Stimulated activated CD4-positive, alpha-beta T cell treated with anti-CD3 and anti-CD28 coated beads, Interleukin-2, amount 100 ng/mL, for 4 hours (primary cell): ENCODE measurements around the gene LRRC74A.

Experiments
- DNase-seq: peaks from one replicate; pipeline ENCODE4 v3.0.0-alpha.2; 2020; ENCODE audit warnings: low read depth

LRRC74A gene

DNA sequence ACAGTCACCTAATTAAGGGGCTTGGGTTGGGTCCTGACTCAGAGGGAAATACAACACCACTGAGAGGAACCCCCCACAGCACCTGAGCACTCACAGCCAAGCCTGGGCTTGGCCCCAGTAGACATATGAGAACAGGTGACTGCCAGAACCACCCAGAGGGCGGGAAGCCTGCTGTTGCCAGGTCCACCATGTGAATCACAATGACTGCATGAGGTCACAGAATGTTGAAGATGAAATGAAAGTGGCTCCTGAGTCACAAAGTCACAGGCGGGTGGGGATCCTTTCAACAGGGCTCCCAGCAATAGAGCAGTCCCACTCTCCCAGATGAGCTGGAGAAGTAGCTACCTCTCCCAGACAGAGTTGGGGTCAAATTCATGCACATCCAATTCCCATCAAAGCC, at the start of gene LRRC74A:
LRRC74A (plus strand) TSS at position 287 of the 400 bp plus-strand sequence. CDS start 290 bp downstream, outside the sequence.
- no peak for DNase-seq

DNA sequence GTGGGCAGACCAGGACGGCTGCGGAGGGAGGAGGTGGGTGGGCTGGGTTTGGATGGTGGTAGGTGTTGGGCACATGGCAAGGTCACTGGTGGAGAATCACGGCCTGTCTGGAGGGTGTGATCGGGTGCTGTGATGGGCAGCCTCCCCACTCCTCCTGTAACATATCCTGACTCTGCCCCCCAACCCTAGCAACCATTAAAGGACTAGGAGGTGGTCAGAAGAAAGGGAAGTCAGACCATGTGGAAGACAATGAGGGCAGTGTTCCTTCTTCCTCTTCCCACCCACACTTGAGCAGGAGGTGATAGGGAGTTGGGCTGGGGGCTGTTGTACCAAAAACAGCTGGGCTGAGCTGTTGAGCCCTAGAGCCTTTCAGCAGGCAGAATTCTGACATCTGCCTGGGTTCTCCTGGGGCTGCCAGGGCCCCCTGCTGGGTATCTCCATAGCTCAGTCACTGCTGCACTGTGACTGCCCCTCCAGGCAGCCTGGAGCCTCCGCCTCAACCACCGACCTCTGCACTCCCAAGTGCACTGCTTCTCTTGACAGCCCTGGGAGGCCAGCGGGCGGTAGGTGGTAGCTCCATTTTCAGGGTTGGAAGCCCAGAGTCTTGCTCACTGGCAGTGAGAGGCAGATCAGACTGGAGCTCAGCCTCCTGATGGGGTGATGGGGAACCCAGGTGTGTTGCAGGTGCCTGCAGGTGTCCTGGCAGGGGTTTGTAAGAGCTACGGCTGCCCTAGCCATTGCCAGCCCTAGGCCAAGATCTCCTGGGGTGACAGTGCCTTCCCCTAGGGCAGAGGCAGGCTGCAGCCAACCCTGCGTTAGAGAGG, 49.6 kb upstream of the LRRC74A start:
- no peak for DNase-seq

DNA sequence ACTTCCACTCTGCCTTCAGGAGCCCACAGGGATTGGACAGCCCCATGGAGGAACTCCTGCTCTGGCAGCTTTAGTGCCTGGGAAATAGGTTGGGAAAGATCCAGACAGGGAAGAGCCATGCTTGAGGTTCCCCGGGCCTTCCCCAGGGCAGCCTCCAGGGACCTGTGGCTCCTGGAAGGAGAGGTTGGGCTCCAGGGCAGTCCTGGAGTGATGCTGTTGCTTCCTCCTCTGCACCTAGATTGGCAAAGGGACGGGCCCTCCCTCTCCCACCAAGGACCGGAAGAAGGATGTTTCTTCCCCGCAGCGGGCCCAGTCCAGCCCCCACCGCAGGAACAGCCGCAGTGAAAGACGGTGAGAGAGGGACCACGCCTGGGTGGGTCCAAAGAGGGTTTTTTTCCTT, 48.5 kb upstream of the LRRC74A start:
- no peak for DNase-seq

- no peak for DNase-seq
Observed at GRCh38 chr14:76778546-76779215, 47.5 kb upstream of the LRRC74A start.

DNA sequence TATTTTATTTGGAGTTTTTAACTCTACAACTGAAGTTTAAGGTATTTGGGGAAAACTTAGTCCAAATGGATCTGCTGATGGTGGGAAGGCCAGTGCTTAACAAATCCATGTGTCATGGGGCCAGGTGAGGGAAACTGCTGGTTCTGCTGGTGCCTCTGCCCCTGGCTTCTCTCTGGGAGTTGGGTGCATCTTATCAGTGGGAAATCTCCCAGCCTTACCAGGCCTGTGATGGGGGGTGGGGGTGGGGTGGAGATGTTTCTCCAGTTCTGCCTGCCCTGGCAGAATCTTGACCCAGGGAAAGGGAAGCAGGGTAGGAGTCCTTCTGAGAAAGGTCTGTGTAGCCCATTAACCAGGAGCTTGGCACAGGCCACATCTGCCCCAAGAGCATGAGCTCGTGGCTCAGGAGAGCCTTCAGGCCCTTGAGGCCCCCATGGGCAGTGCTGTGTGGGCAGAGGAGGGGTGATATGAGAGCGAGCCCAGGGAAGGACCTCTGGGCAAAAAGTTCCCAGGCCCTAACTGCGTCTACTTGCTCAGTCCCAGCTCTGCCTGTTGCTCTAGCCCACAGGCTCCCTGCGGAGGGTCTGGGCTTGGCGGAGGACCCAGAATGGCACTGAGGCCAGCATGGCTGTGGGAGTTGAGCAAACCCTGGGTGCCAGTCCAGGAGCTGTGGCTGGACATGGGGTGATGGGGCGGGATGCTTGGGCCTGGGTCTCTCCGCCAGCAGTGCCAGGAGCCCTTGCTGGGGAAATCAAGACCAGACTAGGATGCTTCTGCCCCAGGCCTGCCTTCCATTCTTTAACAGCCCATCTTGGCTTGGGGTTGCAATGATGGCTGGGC, 46.8 kb upstream of the LRRC74A start:
- no peak for DNase-seq

DNA sequence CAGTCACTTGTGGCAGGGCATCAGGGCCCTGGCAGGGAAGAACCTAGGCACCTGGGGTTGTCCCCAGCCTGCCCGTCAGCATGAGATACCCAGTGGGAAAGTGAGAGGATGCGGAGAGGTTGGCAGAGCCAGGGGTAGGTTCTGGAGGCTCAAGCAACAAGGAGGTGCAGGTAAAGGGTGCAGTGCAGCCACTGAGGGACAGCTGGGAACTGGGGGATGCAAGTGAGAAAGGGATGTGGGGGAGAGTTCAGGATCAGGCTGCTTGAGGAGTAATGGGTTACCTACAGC, 46.2 kb upstream of the LRRC74A start:
- no peak for DNase-seq

DNA sequence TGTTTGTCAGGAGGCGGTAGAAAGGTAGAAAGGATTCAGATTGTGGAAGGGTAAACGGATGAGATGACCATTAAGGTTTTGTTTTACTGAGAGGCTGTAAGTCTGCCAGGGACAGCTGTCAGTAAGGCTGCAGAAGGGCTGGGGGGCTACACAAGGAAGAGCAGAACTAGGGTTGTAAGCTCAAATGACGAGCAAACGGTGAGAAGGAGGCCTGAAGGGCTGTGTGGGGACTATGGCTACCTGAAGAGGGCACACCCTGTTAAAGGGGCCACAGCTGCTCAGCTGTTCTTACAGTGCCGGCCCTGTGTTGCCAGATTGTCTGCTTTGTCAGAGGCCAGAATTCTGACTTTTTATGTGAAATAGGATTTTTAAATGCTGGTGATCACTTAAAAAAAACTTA, 45.8 kb upstream of the LRRC74A start:
- no peak for DNase-seq

GRCh38 chr14:76780875-76781647, 45.1 kb upstream of the LRRC74A start:
- DNase-seq: no peak

GRCh38 chr14:76781648-76782051, 44.6 kb upstream of the LRRC74A start:
- DNase-seq: no peak

DNA sequence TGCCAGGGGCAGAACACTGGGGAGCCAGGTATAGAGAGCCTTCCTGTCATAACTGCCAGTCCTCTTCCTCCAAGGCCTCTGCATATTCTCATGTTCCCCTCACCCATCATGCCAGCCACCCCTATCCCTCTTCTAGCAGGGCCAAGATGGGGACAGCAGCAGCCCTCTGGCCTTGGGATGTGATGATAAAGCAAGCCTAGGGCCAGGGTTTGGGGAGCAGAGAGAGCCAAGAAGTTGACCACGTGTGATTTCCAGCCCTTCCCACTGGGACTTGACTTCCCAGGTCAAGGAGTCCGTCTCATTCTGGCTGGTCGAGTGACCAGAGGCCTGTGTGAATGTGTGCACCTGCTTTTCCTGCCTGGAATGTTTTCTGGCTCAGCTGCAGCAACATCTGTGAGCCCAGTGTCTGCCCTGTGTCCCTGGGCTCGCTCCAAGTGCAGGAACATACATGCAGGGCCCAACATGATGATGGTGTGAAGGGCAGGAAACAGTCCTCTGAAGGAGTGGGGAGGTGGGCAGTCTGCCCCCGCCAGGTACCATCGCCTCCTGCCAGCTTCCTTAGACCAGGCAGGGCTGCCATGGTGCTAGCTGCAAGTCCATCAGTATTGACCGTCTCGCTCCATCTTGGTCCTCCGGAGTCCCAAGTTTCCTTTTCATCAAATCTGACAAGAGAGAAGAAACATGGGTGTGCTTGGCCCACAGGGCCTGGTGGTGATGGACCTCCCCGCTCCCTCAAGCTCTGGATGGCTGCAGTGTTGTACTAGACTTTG, 43.9 kb upstream of the LRRC74A start:
- no peak for DNase-seq

DNA sequence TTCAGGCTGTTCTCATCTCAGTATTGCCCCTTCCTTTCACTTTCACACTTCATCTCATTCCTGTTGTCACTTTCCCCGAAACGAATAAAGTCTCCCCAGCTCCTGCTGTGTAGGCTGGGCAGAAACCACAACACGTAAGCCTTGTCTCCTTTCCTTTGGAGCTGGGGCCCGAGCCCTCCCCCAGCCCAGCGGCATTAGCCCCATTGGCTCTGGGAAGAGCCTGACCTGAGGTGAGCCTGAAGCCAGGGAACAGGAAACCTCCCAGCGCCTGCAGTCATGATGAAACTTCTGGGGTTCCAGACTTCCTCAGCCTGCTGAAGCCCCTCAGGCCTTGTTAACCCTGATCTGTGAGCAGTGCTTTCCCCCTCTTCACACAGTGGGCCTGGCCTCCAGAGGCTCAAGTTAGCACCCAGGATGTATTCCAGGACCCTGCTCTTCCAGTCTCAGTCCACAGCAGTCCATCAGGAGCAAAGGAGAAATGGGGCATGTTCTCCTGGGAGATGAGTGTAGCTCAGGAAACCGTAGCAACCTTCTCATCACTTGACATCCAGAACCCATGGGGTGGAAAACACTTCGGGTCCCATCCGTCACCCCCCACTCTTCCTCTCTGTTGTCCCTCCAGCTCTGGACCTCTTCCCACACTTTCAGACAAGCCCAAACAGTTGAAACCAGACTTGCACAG, 43.2 kb upstream of the LRRC74A start:
- DNase-seq: no peak

- no peak for DNase-seq
Observed at GRCh38 chr14:76784266-76784874, 41.8 kb upstream of the LRRC74A start.

- peak; percentile 18 for DNase-seq
Observed at GRCh38 chr14:76784881-76785280, 41.3 kb upstream of the LRRC74A start.

- DNase-seq: no peak
Observed at GRCh38 chr14:76786601-76787000, 39.6 kb upstream of the LRRC74A start.

GRCh38 chr14:76792422-76792821, 33.8 kb upstream of the LRRC74A start:
- no peak for DNase-seq

DNA sequence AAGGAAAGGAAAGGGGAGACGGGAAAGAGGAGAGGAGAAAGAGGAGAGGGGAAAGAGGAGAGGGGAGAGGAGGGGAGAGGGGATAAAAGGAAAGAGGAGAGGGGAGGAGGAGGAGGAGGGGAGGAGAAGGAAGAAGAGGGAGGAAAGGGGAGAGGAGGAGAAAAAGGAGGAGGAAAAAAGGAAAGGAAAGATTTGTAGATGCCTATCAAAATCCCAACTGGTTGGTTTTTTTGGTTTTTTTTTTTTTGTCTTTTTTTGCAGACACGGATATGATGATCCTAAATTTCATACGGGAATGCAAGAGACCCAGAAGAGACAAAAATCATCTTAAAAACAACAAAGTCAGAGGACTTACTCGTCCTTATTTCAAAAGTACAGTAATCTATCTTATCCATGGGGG, 32.9 kb upstream of the LRRC74A start:
- DNase-seq: no peak

GRCh38 chr14:76793956-76794355, 32.3 kb upstream of the LRRC74A start:
- no peak for DNase-seq

GRCh38 chr14:76806446-76806845, 19.8 kb upstream of the LRRC74A start:
- DNase-seq: no peak

DNA sequence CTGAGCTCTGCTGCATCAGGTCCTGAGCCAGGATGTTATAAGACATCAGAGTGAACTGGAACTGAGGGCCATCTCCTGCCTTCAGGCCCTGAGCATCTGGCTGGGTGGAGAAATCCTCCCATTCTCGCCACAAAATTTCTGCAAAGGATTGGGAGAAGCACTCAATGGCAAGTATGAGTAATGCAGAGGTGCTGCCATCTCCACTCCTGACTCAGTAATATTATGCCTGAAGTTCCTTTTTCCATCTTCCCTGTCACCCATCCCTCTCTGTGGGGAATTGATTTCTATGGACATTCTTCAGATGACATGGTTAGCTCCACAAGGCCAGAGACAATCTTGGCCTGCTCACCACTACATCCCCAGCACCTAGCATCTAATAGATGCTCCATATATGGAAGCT, 18.2 kb upstream of the LRRC74A start:
- no peak for DNase-seq

DNA sequence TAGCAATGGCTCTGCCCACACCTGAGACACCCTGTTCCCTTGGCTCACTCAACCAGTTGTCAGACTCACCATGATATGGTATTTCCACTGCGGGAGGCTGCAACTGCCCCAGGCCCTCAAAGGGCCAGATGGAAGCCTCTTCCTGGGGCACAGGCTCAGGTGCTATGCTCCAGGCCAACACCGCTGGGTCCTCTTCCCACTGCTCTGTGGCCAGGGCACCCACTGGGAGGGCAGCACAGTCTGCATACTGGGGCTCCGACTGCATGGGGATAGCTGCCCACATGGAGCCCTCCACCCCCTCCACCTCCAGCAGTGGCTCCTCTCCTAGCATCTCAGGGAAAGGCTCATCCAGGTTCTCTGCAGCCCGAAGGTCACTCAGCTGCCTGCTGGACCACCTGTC, 17.2 kb upstream of the LRRC74A start:
- no peak for DNase-seq
